ENCODE results near the gene TBC1D24. TPM values are rescaled to one million over a fixed set of nuclear protein-coding genes. Genes with fewer than 3 reads are reported as not detected.

The TBC1D24 gene
- total and polyA plus RNA-seq, 2 experiments from 2014 or later = 10.2 to 23.6 TPM

- no peaks in the 10 kb centered on the region for H3K9me3 ChIP-seq (ENCODE audit: low read depth)
- H3K4me3 ChIP-seq = peak overlapping the region; percentile 86
- no peak for DNase-seq (ENCODE audit: low read depth in 1 of 2, low spot score in 1 of 2)
- peak overlapping the region; percentile 99 for H3K27ac ChIP-seq
- no peaks in the 10 kb centered on the region for H3K27me3 ChIP-seq
- H3K4me1 ChIP-seq (ENCODE audit: low read depth) = peaks cover 25% of the 10 kb centered on the region
- H3K36me3 ChIP-seq = no peaks in the 10 kb centered on the region
- no peak for TF ChIP-seq CTCF (IDR thresholded peaks at IDR 0.05; ENCODE audit: low read depth, low read length)
Measured at GRCh38 chr16:2514333-2515179, 39.6 kb downstream of the TBC1D24 start.

GRCh38 chr16:2515180-2515851 lies 40.4 kb downstream of the TBC1D24 start:
- peaks cover 25% of the 10 kb centered on the region for H3K4me1 ChIP-seq (ENCODE audit: low read depth)

GRCh38 chr16:2516391-2517240 lies 41.7 kb downstream of the TBC1D24 start:
- peaks cover 26% of the 10 kb centered on the region for H3K4me1 ChIP-seq (ENCODE audit: low read depth)
- H3K27ac ChIP-seq = no peak overlapping the region
- DNase-seq (ENCODE audit: low read depth in 1 of 2, low spot score in 1 of 2) = no peak
- no peaks in the 10 kb centered on the region for H3K27me3 ChIP-seq
- no peak for TF ChIP-seq CTCF (IDR thresholded peaks at IDR 0.05; ENCODE audit: low read depth, low read length)
- no peaks in the 10 kb centered on the region for H3K36me3 ChIP-seq
- H3K4me3 ChIP-seq = no peak overlapping the region
- H3K9me3 ChIP-seq (ENCODE audit: low read depth) = no peaks in the 10 kb centered on the region

More at GRCh38 chr16:2515180-2515851, 40.4 kb downstream of the TBC1D24 start:
- no peaks in the 10 kb centered on the region for H3K36me3 ChIP-seq
- no peaks in the 10 kb centered on the region for H3K9me3 ChIP-seq (ENCODE audit: low read depth)
- H3K4me3 ChIP-seq = peak overlapping the region; percentile 86
- H3K27ac ChIP-seq = peak overlapping the region; percentile 99
- no peak for DNase-seq (ENCODE audit: low read depth in 1 of 2, low spot score in 1 of 2)
- no peak for TF ChIP-seq CTCF (IDR thresholded peaks at IDR 0.05; ENCODE audit: low read depth, low read length)
- no peaks in the 10 kb centered on the region for H3K27me3 ChIP-seq

- no peaks in the 10 kb centered on the region for H3K9me3 ChIP-seq (ENCODE audit: low read depth)
- H3K4me1 ChIP-seq (ENCODE audit: low read depth) = peaks cover 11% of the 10 kb centered on the region
- H3K36me3 ChIP-seq = no peaks in the 10 kb centered on the region
- DNase-seq (ENCODE audit: low read depth in 1 of 2, low spot score in 1 of 2) = no peak
- no peak overlapping the region for H3K4me3 ChIP-seq
- no peaks in the 10 kb centered on the region for H3K27me3 ChIP-seq
- no peak for TF ChIP-seq CTCF (IDR thresholded peaks at IDR 0.05; ENCODE audit: low read depth, low read length)
- H3K27ac ChIP-seq = no peak overlapping the region
Measured at GRCh38 chr16:2517954-2518605, 43.2 kb downstream of the TBC1D24 start.
